DMS 273 treated with DMSO at 0.1 percent for 48 hours (cell line): ENCODE measurements around the gene RELL2.

Source experiments
- DNase-seq: peaks from one replicate; lab custom pipeline; 2025; lab: John Stamatoyannopoulos, UW

The RELL2 gene

DNA sequence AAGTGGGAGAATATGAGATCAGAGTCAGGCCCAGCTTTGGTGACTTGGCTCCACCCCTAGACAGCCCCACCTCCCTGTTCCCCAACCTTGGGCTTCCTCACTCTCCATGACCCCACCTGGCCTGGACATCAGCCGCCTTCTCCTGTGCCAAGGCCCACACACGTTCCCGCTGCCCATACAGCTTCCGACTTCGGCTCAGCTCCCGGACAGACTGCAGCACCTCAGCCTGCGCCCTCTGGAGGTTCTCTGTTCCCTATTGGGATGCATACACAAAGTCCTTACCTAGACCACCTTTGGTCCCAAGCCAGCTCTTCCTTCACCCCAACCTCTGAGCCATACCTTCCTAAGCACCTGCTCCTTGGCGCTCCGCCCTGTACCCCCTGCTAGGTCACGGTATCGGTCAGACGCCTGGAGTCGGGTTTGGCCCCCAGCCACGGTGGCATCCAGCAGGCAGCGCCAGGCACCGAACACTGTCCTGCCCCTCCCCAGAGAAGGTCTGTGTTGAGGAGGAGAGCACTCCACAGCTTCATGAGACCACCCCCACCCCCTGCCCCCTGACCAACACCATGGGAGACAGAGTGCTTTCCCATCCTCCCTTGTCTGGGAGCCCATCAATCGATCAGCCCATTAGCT, 12.4 kb downstream of the RELL2 start:
- no peak for DNase-seq

GRCh38 chr5:141649972-141650371, 13.2 kb downstream of the RELL2 start:
- no peak for DNase-seq

GRCh38 chr5:141650851-141651727, 14.3 kb downstream of the RELL2 start, which contains the start of gene FCHSD1:
FCHSD1 (minus strand) TSS chr5:141651418; CDS start chr5:141651368, 50 bp downstream.
- no peak for DNase-seq

GRCh38 chr5:141651728-141652105, 14.9 kb downstream of the RELL2 start:
- no peak for DNase-seq

DNA sequence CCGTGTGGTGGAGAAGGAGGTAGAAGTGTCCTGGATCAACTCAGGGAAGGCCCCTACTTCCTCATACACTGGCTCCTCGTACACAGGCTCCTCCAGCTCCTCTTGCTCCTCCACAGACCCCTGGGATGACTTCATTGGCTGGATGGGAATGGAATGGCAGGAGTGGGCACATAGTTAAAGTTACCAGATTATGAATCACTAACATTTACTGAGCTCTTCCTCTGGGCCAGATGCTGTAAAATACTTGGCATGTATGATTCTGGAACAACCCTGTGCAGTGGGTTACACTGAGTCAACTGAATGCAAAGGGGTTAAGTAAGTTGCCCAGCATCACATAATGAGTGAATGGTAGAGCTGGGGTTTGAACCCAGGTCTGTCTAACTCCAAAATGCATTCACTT, 17.5 kb downstream of the RELL2 start:
- DNase-seq: no peak

GRCh38 chr5:141655020-141655419, 18.2 kb downstream of the RELL2 start:
- DNase-seq: no peak

- no peak for DNase-seq
Measured at GRCh38 chr5:141656396-141656795, 19.6 kb downstream of the RELL2 start.

DNA sequence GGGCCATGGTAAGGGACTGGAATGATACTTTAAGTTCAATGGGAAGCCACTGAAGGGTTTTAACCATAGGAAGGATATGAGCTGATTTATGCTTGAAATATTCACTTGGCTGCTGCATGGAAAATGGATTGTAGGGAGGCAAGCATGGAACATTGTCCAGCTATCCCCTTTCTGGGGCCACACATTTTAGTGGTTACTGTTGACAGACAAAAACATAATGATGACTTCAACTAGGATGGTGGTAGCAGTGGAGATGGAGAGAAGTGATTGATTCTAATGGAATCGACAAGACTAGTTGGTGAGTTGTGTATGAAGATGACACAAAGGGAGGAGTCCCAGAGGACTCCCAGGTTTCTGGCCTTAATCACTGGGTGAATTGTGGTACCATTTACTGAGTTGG, 20.6 kb downstream of the RELL2 start:
- no peak for DNase-seq

DNA sequence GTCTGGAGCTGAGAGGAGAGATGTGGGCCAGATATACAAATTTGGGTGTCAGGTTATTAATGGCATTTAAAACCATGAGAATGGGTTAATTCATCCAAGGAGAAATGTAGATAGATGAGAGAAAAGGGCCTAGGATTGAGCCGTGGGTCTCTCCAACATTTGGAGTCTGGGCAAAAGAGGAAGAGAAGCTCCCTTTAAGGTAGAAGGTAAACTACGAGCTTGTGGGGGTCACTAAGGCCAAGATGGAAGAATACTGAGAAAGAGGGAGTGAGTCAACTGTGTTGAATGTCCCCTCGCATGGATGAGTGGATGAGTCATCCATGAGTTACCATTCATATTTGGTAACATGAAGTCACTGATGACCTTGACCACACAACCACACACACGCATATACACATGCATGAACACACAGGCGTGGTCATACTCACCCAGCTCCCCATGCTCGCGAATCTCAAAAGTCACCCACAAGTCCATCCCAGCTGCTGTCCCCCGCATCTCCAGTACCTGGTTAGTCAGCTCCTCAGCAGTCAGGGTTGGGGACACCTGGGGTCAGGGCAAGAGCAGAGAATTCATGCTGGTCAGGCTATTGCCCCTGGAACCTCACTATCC, 21.2 kb downstream of the RELL2 start:
- no peak for DNase-seq

DNA sequence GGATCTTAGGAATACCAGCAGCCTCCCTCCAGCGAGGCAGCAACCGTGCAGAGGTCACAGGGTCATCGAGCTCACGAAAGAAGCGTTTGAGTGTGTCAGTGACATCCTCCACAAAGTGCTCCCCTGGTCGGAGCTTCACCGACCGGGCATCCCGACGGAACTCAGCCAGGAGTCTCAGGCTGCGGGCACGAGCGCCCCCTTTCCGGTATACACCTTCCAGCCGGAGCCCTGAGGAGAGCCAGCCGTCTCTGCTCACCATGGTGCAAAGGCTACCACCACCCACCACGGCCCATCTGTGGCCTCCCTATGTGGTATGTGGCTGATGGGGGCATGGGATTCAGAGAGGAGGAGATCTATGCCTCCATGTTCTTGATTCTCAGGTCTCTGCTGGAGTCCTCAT, 25.2 kb downstream of the RELL2 start:
- no peak for DNase-seq

DNA sequence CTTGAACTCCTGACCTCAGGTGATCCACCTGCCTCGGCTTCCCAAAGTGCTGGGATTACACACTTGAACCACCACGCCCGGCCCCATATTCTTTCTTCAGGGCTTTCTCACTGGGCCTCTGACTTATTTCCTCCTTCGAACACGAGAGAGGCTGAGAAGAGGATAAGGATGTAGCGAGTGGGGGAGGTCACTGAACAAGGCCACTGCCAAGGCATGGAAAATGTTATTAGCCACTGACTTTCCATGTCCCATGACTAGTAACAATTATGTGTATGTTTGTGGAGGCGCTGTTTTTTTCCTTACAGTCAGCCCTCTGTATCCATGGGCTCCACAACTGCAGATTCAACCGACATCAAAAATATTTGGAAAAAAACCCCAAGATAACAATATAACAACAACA, 26.7 kb downstream of the RELL2 start:
- DNase-seq: no peak

- DNase-seq: peak; percentile 33
Measured at GRCh38 chr5:141664733-141665461, 28.1 kb downstream of the RELL2 start.

DNA sequence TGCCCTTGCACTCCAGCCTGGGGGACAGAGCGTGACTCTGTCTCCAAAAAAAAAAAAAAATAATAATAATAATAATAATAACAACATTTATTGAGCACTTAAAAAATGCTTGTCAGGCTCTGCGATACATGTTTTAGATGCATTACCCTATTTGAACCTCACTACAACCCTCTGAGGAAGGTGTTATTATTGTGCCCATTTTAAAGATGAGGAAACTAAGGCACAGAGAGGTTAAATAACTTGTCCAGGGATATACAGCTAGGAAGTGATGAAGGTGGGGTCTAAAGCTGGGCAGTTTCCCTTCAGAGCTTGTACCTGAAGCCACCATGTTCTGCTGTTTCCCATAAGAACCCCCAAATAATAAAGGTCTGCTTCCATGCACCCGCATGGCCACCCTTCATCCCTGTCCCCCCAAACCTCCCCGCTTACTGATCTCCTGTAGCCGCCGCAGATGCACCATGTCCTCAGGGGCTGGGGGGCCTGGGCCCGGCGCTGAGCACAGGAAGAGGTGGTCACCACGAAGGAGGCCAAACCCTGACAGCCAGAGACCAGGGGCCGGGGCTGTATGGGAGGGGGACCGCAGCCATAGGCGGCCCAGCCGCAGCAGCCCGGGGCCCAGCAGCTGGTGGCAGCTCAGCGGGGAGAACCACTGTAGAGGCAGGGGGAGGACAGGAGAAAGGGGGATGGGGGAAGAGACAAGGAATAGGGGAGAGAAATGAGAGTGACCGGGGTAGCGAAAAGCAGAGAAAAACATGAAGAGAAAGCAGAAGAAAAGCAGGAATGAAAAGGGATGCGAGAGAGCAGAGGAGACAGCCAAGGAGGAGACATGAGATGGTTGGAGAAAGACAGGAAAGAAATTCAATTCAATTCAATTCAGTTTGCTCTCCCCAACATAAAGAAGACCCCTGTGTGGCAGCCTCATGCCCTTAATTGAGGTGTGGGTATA, 29.5 kb downstream of the RELL2 start:
- DNase-seq: no peak

GRCh38 chr5:141668601-141669265, 31.9 kb downstream of the RELL2 start:
- DNase-seq: no peak

- DNase-seq: no peak
Measured at GRCh38 chr5:141669520-141669919, 32.7 kb downstream of the RELL2 start.

- no peak for DNase-seq
Measured at GRCh38 chr5:141672071-141672840, 35.5 kb downstream of the RELL2 start.

GRCh38 chr5:141672841-141673813, 36.3 kb downstream of the RELL2 start:
- no peak for DNase-seq

DNA sequence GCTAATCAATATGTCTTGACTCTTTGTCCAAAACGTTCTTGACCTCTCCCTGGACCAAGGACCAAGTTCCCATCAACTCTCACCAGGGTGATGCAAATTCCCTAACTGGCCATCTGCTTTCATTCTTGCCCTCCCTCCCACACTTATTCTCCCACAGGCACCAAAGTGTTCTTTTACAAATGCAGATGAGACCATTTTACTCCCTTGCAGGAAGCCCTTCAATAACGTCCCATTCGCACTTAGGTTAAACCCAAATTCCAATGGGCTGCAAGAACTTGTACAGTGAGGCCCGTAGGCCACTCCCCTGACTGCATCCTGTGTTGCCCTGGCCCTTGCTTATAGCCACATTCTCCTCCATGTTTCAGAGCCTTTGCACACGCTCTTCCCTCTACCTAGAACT, 38.0 kb downstream of the RELL2 start:
- DNase-seq: no peak

GRCh38 chr5:141675672-141676071, 38.9 kb downstream of the RELL2 start:
- no peak for DNase-seq
